PFSK-1 (cell line): Measurements from ENCODE around the gene VWA3A.

ENCODE experiments used
- POLR2AphosphoS5 ChIP-seq: IDR thresholded peaks from 2 replicates; pipeline ENCODE4 v1.6.1; 2012; ENCODE audit warnings: low read depth, mild to moderate bottlenecking, control low read depth, low read length, moderate library complexity
- TAF1 ChIP-seq: IDR thresholded peaks from 2 replicates; pipeline ENCODE4 v1.6.1; 2012; ENCODE audit warnings: low read length, control low read depth, borderline replicate concordance; ENCODE audit not compliant: insufficient read depth
- TF ChIP-seq, protein P1 (sequence below), 2 experiments: IDR thresholded peaks; 2 replicates each; pipeline versions ENCODE4 v1.6.1 to v1.8.0; 2011 to 2012; ENCODE audit warnings: low read depth in 2 of 2, low read length in 2 of 2, control low read depth in 1 of 2, inconsistent platforms in 1 of 2, mild to moderate bottlenecking in 1 of 2, moderate library complexity in 1 of 2; ENCODE audit not compliant: insufficient read depth in 1 of 2

DNA sequence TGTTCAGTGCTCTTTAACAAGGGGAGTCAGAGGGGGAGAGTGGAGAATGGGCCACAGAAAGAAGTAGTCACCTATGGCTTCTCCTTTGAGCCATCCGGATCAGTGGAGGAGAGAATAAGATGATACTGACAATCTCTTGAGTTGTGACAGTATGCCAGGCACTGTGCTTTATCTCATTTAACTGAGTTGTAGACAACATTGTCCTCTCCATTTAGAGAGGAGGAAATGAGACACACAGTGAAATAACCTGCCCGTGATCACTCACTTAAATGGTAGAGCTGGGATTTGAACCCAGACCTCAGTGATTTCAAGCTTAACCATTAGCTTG lies 95.9 kb downstream of the VWA3A start:
- TF ChIP-seq, protein P1, sequence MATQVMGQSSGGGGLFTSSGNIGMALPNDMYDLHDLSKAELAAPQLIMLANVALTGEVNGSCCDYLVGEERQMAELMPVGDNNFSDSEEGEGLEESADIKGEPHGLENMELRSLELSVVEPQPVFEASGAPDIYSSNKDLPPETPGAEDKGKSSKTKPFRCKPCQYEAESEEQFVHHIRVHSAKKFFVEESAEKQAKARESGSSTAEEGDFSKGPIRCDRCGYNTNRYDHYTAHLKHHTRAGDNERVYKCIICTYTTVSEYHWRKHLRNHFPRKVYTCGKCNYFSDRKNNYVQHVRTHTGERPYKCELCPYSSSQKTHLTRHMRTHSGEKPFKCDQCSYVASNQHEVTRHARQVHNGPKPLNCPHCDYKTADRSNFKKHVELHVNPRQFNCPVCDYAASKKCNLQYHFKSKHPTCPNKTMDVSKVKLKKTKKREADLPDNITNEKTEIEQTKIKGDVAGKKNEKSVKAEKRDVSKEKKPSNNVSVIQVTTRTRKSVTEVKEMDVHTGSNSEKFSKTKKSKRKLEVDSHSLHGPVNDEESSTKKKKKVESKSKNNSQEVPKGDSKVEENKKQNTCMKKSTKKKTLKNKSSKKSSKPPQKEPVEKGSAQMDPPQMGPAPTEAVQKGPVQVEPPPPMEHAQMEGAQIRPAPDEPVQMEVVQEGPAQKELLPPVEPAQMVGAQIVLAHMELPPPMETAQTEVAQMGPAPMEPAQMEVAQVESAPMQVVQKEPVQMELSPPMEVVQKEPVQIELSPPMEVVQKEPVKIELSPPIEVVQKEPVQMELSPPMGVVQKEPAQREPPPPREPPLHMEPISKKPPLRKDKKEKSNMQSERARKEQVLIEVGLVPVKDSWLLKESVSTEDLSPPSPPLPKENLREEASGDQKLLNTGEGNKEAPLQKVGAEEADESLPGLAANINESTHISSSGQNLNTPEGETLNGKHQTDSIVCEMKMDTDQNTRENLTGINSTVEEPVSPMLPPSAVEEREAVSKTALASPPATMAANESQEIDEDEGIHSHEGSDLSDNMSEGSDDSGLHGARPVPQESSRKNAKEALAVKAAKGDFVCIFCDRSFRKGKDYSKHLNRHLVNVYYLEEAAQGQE (IDR thresholded peaks at IDR 0.05; ENCODE audit: insufficient read depth in 1 of 2, low read depth in 2 of 2, low read length in 2 of 2), result no peak
- no peak for TF ChIP-seq POLR2AphosphoS5
- no peak for TF ChIP-seq TAF1
